ENCODE data around the gene PLD4. TPM values are rescaled to one million over a fixed set of nuclear protein-coding genes. Genes with fewer than 3 reads are reported as not detected.

PLD4 gene
- total RNA-seq, 1 experiment from 2014 or later = 0.07 TPM

DNA sequence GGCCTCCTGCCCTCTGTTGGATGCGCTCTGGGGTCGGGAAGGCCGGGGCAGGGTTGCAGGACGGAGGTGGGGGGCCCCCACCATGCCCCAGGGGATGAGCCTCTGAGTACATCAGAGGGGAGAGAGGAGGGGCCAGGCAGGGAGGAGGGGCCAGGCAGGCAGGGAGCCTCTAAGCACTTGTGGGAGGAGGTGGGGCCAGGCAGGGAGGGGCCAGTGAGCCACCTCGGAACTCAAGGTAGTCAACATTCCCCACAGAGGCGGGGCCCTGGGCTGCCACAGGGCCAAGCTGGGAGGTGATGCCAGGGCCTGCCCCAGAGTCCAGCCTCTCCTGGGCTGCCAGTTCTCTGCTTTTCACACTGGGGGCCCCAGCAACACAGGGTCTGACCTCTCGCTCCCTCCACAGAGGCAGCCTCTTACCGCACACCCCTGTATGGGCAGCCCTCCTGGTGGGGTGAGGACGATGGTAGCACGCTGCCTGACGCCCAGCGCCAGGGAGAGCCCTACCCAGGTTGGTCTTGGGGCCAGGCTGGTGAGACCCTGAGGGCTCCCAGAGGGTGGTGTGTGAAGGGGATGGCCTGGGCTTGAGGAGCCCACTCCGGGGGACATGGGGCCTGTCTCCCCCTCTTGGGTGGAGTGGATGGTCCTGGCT is 42.2 kb upstream of the PLD4 start:
- no peaks in the 10 kb centered on the region for H3K9me3 Mint-ChIP-seq
- DNase-seq (ENCODE audit: low spot score) (peak; percentile 79), ATAC-seq (peak; percentile 94)
- no peak overlapping the region for H3K27ac Mint-ChIP-seq
- TF ChIP-seq, protein P1, sequence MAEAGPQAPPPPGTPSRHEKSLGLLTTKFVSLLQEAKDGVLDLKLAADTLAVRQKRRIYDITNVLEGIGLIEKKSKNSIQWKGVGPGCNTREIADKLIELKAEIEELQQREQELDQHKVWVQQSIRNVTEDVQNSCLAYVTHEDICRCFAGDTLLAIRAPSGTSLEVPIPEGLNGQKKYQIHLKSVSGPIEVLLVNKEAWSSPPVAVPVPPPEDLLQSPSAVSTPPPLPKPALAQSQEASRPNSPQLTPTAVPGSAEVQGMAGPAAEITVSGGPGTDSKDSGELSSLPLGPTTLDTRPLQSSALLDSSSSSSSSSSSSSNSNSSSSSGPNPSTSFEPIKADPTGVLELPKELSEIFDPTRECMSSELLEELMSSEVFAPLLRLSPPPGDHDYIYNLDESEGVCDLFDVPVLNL (CRISPR knock-in tag; IDR thresholded peaks at IDR 0.05; ENCODE audit: borderline replicate concordance, low read depth) = no peak
- TF ChIP-seq KAT7 (CRISPR knock-in tag; IDR thresholded peaks at IDR 0.05; ENCODE audit: borderline replicate concordance) = no peak
- TF ChIP-seq ZNF121 (CRISPR knock-in tag; IDR thresholded peaks at IDR 0.05) = peak; percentile 74; the same call in 1 of the 2 replicates
- TF ChIP-seq RORB (CRISPR knock-in tag; IDR thresholded peaks at IDR 0.05) = no peak
- H3K4me1 Mint-ChIP-seq = 0 out of 2 replicates have a peak, but pooled peaks cover 3% of the 10 kb centered on the region
- 0 out of 2 replicates have a peak, but pooled peaks cover 2% of the 10 kb centered on the region for H3K36me3 Mint-ChIP-seq
- no peaks in the 10 kb centered on the region for H3K27me3 Mint-ChIP-seq (ENCODE audit: low read depth)
- ChIA-PET CTCF (interaction anchor here (1.0 to 1.7 kb wide), 3 partner anchors 56 to 114 kb away, joined by 4 to 8 read pairs (median 5); no protein-coding TSS in a partner anchor), POLR2A (no interaction called here)
- no peak overlapping the region for H3K4me3 Mint-ChIP-seq

DNA sequence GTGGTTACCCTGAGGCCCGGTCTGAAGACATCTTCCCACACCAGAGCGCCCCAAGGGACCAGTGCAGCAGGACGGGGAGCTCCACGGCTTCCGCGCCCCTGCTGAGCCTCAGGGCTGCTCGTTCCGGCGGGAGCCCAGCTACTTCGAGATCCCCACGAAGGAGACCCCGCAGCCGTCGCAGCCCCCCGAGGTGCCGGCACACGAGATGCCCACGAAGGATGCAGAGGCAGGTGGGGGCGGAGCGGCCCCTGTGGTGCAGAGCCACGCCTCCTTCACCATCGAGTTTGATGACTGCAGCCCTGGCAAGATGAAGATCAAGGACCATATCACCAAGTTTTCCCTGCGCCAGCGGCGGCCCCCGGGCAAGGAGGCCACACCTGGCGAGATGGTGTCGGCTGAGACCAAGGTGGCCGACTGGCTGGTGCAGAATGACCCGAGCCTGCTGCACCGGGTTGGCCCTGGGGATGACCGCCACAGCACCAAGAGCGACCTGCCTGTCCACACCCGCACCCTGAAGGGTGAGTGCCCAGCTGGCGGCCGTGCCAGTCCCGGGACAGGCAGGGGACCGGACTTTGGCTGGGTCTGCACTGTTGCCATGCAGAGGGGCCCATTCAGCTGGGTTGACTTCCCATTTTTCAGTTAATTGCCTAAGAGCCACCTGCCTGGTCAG is 41.6 kb upstream of the PLD4 start:
- Mint-ChIP-seq H3K36me3 (0 out of 2 replicates have a peak, but pooled peaks cover 2% of the 10 kb centered on the region), H3K27me3 (ENCODE audit: low read depth) (no peaks in the 10 kb centered on the region), H3K4me1 (0 out of 2 replicates have a peak, but pooled peaks cover 3% of the 10 kb centered on the region), H3K9me3 (no peaks in the 10 kb centered on the region), H3K27ac (no peak overlapping the region), H3K4me3 (no peak overlapping the region)
- ATAC-seq (no peak), DNase-seq (ENCODE audit: low spot score) (no peak)
- CTCF ChIA-PET = interaction anchor here (1.0 to 1.7 kb wide), 2 partner anchors 56 kb away, joined by 4 to 5 read pairs; no protein-coding TSS in a partner anchor
- TF ChIP-seq MYBL2 (CRISPR knock-in tag; IDR thresholded peaks at IDR 0.05) (no peak), GTF2I (CRISPR knock-in tag; conservative IDR thresholded peaks at IDR 0.05) (no peak), ELF4 (CRISPR knock-in tag; IDR thresholded peaks at IDR 0.05; ENCODE audit: low read depth) (no peak), ESRRA (CRISPR knock-in tag; IDR thresholded peaks at IDR 0.05; ENCODE audit: borderline replicate concordance) (no peak), ZNF423 (CRISPR knock-in tag; IDR thresholded peaks at IDR 0.05) (no peak), JAZF1 (CRISPR knock-in tag; IDR thresholded peaks at IDR 0.05) (no peak), NR2C2 (CRISPR knock-in tag; IDR thresholded peaks at IDR 0.05) (no peak), IRF2 (CRISPR knock-in tag; IDR thresholded peaks at IDR 0.05; ENCODE audit: borderline replicate concordance, low read depth) (no peak), EMX1 (CRISPR knock-in tag; IDR thresholded peaks at IDR 0.05) (no peak), SOX15 (CRISPR knock-in tag; IDR thresholded peaks at IDR 0.05) (no peak), USF1 (CRISPR knock-in tag; IDR thresholded peaks at IDR 0.05) (no peak), NR1H2 (CRISPR knock-in tag; IDR thresholded peaks at IDR 0.05) (no peak), ZNF121 (CRISPR knock-in tag; IDR thresholded peaks at IDR 0.05) (no peak), NR3C1 (CRISPR knock-in tag; conservative IDR thresholded peaks at IDR 0.05; ENCODE audit: low read depth) (no peak)
- TF ChIP-seq, protein P2, sequence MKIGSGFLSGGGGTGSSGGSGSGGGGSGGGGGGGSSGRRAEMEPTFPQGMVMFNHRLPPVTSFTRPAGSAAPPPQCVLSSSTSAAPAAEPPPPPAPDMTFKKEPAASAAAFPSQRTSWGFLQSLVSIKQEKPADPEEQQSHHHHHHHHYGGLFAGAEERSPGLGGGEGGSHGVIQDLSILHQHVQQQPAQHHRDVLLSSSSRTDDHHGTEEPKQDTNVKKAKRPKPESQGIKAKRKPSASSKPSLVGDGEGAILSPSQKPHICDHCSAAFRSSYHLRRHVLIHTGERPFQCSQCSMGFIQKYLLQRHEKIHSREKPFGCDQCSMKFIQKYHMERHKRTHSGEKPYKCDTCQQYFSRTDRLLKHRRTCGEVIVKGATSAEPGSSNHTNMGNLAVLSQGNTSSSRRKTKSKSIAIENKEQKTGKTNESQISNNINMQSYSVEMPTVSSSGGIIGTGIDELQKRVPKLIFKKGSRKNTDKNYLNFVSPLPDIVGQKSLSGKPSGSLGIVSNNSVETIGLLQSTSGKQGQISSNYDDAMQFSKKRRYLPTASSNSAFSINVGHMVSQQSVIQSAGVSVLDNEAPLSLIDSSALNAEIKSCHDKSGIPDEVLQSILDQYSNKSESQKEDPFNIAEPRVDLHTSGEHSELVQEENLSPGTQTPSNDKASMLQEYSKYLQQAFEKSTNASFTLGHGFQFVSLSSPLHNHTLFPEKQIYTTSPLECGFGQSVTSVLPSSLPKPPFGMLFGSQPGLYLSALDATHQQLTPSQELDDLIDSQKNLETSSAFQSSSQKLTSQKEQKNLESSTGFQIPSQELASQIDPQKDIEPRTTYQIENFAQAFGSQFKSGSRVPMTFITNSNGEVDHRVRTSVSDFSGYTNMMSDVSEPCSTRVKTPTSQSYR (CRISPR knock-in tag; IDR thresholded peaks at IDR 0.05) = no peak
- TF ChIP-seq, protein P3, sequence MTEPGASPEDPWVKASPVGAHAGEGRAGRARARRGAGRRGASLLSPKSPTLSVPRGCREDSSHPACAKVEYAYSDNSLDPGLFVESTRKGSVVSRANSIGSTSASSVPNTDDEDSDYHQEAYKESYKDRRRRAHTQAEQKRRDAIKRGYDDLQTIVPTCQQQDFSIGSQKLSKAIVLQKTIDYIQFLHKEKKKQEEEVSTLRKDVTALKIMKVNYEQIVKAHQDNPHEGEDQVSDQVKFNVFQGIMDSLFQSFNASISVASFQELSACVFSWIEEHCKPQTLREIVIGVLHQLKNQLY (CRISPR knock-in tag; IDR thresholded peaks at IDR 0.05) = no peak
- TF ChIP-seq, protein P4, sequence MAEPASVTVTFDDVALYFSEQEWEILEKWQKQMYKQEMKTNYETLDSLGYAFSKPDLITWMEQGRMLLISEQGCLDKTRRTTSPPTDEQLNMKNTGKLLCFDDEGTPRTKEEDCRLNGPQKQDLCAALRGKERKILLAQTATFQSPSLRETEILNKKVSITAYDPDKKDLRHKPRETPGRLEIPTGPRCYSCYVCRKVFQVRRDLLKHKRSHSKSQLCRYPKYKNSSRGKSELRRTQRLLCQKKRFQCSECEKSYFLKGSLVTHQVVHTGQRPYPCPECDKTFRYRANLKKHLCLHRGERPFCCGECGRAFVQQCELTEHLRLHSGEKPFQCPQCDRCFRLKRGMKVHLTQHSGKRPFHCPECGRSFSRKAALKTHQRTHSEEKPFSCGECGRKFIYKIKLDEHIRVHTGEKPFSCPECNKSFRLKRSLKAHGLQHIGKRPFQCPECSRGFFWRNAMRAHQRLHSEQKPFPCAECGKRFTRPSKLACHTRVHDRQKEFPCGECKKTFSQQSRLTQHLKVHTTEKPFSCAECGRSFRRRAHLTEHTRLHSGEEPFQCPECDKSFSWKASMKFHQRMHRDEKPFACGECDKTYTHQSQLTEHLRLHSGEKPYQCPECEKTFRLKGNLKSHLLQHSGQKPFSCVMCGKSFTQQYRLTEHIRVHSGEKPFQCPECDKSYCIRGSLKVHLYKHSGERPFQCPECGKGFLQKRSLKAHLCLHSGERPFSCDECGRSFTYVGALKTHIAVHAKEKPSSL (CRISPR knock-in tag; conservative IDR thresholded peaks at IDR 0.05) = no peak
- TF ChIP-seq, protein P5, sequence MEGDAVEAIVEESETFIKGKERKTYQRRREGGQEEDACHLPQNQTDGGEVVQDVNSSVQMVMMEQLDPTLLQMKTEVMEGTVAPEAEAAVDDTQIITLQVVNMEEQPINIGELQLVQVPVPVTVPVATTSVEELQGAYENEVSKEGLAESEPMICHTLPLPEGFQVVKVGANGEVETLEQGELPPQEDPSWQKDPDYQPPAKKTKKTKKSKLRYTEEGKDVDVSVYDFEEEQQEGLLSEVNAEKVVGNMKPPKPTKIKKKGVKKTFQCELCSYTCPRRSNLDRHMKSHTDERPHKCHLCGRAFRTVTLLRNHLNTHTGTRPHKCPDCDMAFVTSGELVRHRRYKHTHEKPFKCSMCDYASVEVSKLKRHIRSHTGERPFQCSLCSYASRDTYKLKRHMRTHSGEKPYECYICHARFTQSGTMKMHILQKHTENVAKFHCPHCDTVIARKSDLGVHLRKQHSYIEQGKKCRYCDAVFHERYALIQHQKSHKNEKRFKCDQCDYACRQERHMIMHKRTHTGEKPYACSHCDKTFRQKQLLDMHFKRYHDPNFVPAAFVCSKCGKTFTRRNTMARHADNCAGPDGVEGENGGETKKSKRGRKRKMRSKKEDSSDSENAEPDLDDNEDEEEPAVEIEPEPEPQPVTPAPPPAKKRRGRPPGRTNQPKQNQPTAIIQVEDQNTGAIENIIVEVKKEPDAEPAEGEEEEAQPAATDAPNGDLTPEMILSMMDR (IDR thresholded peaks at IDR 0.05) = no peak
- POLR2A ChIA-PET = no interaction called here

Measured in WTC11 (cell line).